ENCODE results near the gene ZFR.

GRCh38 chr5:32490972-32491557 lies 46.5 kb upstream of the ZFR start:
- TF ChIP-seq CTCF (IDR thresholded peaks at IDR 0.05; ENCODE audit: low read depth, low read length, missing input control), result no peak
- TF ChIP-seq YY1 (IDR thresholded peaks at IDR 0.05), result no peak
- no peak for TF ChIP-seq ATF3 (IDR thresholded peaks at IDR 0.05)
- no peak for TF ChIP-seq MAX (IDR thresholded peaks at IDR 0.05)
- no peak for TF ChIP-seq GABPA (IDR thresholded peaks at IDR 0.05 in 1 of 2, conservative IDR thresholded peaks at IDR 0.05 in 1 of 2)
- no peak for TF ChIP-seq REST (IDR thresholded peaks at IDR 0.05)
- no peak for TF ChIP-seq JUND (IDR thresholded peaks at IDR 0.05)
- no peak for TF ChIP-seq RAD21 (IDR thresholded peaks at IDR 0.05)
- no peak for TF ChIP-seq NR2F2 (IDR thresholded peaks at IDR 0.05)
